H9 (cell line): ENCODE data around the gene TCTN2. TPM values are rescaled to one million over a fixed set of nuclear protein-coding genes. Genes with fewer than 3 reads are reported as not detected.

Experiments used
- DNase-seq: peaks from one replicate; pipeline ENCODE4 v3.0.0-alpha.2; 2017
- H2AFZ ChIP-seq: one replicate; pipeline ENCODE4 v1.6.1; 2013; ENCODE audit warnings: mild to moderate bottlenecking, low read length, control low read depth, moderate library complexity
- H2AK5ac ChIP-seq: 2 replicates; pipeline ENCODE4 v1.6.1; 2013; ENCODE audit warnings: low read length, control low read depth, mixed read lengths; ENCODE audit not compliant: insufficient read length
- H2BK120ac ChIP-seq: one replicate; pipeline ENCODE4 v1.6.1; 2013; ENCODE audit warnings: low read depth, mild to moderate bottlenecking, low read length, control low read depth, inconsistent platforms; ENCODE audit not compliant: poor library complexity, severe bottlenecking
- H2BK12ac ChIP-seq: 2 replicates; pipeline ENCODE4 v1.6.1; 2013; ENCODE audit warnings: low read length, control low read depth, mixed read lengths, low read depth; ENCODE audit not compliant: insufficient read length
- H2BK15ac ChIP-seq: 2 replicates; pipeline ENCODE4 v1.6.1; 2013; ENCODE audit warnings: low read depth, low read length, control low read depth
- H2BK20ac ChIP-seq: one replicate; pipeline ENCODE4 v1.6.1; 2013; ENCODE audit warnings: low read depth, mild to moderate bottlenecking, low read length, control low read depth, inconsistent platforms; ENCODE audit not compliant: poor library complexity, severe bottlenecking
- H2BK5ac ChIP-seq: 2 replicates; pipeline ENCODE4 v1.6.1; 2013; ENCODE audit warnings: low read length, control low read depth, mixed read lengths; ENCODE audit not compliant: insufficient read length
- H3K14ac ChIP-seq: 2 replicates; pipeline ENCODE4 v1.6.1; 2013; ENCODE audit warnings: low read length, control low read depth; ENCODE audit not compliant: insufficient read depth
- H3K18ac ChIP-seq: 2 replicates; pipeline ENCODE4 v1.6.1; 2013; ENCODE audit warnings: low read depth, mild to moderate bottlenecking, mixed read lengths, low read length, control low read depth; ENCODE audit not compliant: insufficient read length
- H3K23ac ChIP-seq: 2 replicates; pipeline ENCODE4 v1.6.1; 2013; ENCODE audit warnings: low read length, control low read depth, mixed read lengths, low read depth; ENCODE audit not compliant: insufficient read length
- H3K23me2 ChIP-seq: 2 replicates; pipeline ENCODE4 v1.6.1; 2013; ENCODE audit warnings: low read depth, mild to moderate bottlenecking, mixed read lengths, low read length, control low read depth; ENCODE audit not compliant: insufficient read length, poor library complexity, severe bottlenecking
- H3K27ac ChIP-seq: 2 replicates; pipeline ENCODE4 v1.5.1; 2013; ENCODE audit warnings: low read length, control low read depth, mixed read lengths, low read depth; ENCODE audit not compliant: insufficient read length
- H3K27me3 ChIP-seq: 2 replicates; pipeline ENCODE4 v1.6.1; 2013; ENCODE audit warnings: low read length, control low read depth, inconsistent platforms; ENCODE audit not compliant: insufficient read depth
- H3K4ac ChIP-seq: 2 replicates; pipeline ENCODE4 v1.6.1; 2013; ENCODE audit warnings: low read depth, mild to moderate bottlenecking, control low read depth, inconsistent platforms, low read length, moderate library complexity
- H3K4me1 ChIP-seq: 2 replicates; pipeline ENCODE4 v1.6.1; 2013; ENCODE audit warnings: low read length, control low read depth, inconsistent platforms; ENCODE audit not compliant: insufficient read depth
- H3K4me2 ChIP-seq: 2 replicates; pipeline ENCODE4 v1.6.1; 2013; ENCODE audit warnings: low read length, control low read depth, mixed read lengths; ENCODE audit not compliant: insufficient read length, insufficient read depth
- H3K56ac ChIP-seq: 2 replicates; pipeline ENCODE4 v1.6.1; 2013; ENCODE audit warnings: low read depth, mild to moderate bottlenecking, mixed read lengths, low read length, control low read depth; ENCODE audit not compliant: insufficient read length
- H3K79me1 ChIP-seq: 2 replicates; pipeline ENCODE4 v1.6.1; 2013; ENCODE audit warnings: low read depth, mild to moderate bottlenecking, moderate library complexity, low read length, control low read depth, inconsistent platforms; ENCODE audit not compliant: insufficient read depth, poor library complexity, severe bottlenecking
- H3K79me2 ChIP-seq: 2 replicates; pipeline ENCODE4 v1.6.1; 2013; ENCODE audit warnings: low read length, control low read depth, inconsistent platforms; ENCODE audit not compliant: insufficient read depth
- H3K9ac ChIP-seq: 2 replicates; pipeline ENCODE4 v1.6.1; 2013; ENCODE audit warnings: low read length, control low read depth, mixed read lengths; ENCODE audit not compliant: insufficient read length; ENCODE audit errors: extremely low read depth
- H3K9me3 ChIP-seq: one replicate; pipeline ENCODE4 v1.6.1; 2013; ENCODE audit warnings: low read depth, low read length, inconsistent platforms; ENCODE audit not compliant: control insufficient read depth
- H3T11ph ChIP-seq: one replicate; pipeline ENCODE4 v1.6.1; 2013; ENCODE audit warnings: mild to moderate bottlenecking, low read length, control low read depth, inconsistent platforms
- H4K20me1 ChIP-seq: one replicate; pipeline ENCODE4 v1.6.1; 2013; ENCODE audit not compliant: control insufficient read depth, insufficient read length, insufficient read depth
- H4K5ac ChIP-seq: 2 replicates; pipeline ENCODE4 v1.6.1; 2013; ENCODE audit warnings: low read depth, mild to moderate bottlenecking, mixed read lengths, low read length, control low read depth; ENCODE audit not compliant: insufficient read length
- H4K8ac ChIP-seq: replicated peaks from 2 replicates; pipeline ENCODE4 v1.6.1; 2013; ENCODE audit warnings: low read length, control low read depth, mixed read lengths, low read depth; ENCODE audit not compliant: insufficient read length
- H4K91ac ChIP-seq: 2 replicates; pipeline ENCODE4 v1.6.1; 2013; ENCODE audit warnings: low read depth, mild to moderate bottlenecking, moderate library complexity, mixed read lengths, low read length, control low read depth; ENCODE audit not compliant: insufficient read length
- H3K27ac Mint-ChIP-seq, 3 experiments: 2 replicates in 2 of 3; 3 replicates in 1 of 3; pipeline ENCODE4 v1.8.0; 2020 to 2021; ENCODE audit warnings: mixed read lengths in 3 of 3, mild to moderate bottlenecking in 1 of 3, moderate library complexity in 1 of 3
- H3K27me3 Mint-ChIP-seq: 2 replicates; pipeline ENCODE4 v1.8.0; 2021; ENCODE audit warnings: low read depth, mild to moderate bottlenecking, moderate library complexity, mixed read lengths
- H3K36me3 Mint-ChIP-seq, 3 experiments: 2 replicates in 2 of 3; 3 replicates in 1 of 3; pipeline ENCODE4 v1.8.0; 2020 to 2021; ENCODE audit warnings: low read depth in 3 of 3, mixed read lengths in 3 of 3; ENCODE audit not compliant: insufficient read depth in 1 of 3
- H3K4me1 Mint-ChIP-seq, 2 experiments: 2 replicates each; pipeline ENCODE4 v1.8.0; 2020; ENCODE audit warnings: mixed read lengths in 2 of 2
- H3K4me3 Mint-ChIP-seq, 2 experiments: 2 replicates in 1 of 2; 3 replicates in 1 of 2; pipeline ENCODE4 v1.8.0; 2020 to 2021; ENCODE audit warnings: mild to moderate bottlenecking in 2 of 2, mixed read lengths in 2 of 2, moderate library complexity in 1 of 2
- H3K9me3 Mint-ChIP-seq, 2 experiments: 2 replicates in 1 of 2; 3 replicates in 1 of 2; pipeline ENCODE4 v1.8.0; 2020; ENCODE audit warnings: mild to moderate bottlenecking in 2 of 2, mixed read lengths in 2 of 2, moderate library complexity in 1 of 2
- WGBS: extraction: QIAGEN DNeasy Blood & Tissue Kit; methylation state at CpG from one replicate; pipeline ENCODE4 v1.1.7; 2013; ENCODE audit warnings: missing lambda C conversion rate, low lambda C conversion rate, mixed read lengths; ENCODE audit not compliant: insufficient read length; ENCODE audit errors: extremely low coverage; 5-methylcytosine and 5-hydroxymethylcytosine counted together
- total RNA-seq: library from RNA; stranded (reverse); gene quantifications from 2 replicates; pipeline ENCODE4 v1.2.1, GENCODE V29; 2021
- TF ChIP-seq, protein P1 (sequence below): fragments of 200-600 bp; sonication (generic); conservative IDR thresholded peaks from 3 replicates; pipeline ENCODE4 v1.8.0; 2021; ENCODE audit warnings: antibody characterized with exemption, mild to moderate bottlenecking

Gene TCTN2
- total RNA-seq, 1 experiment from 2014 or later: 7.4 TPM

GRCh38 chr12:123645380-123645779 lies 25.5 kb upstream of the TCTN2 start:
- peaks cover 8 to 46% (median 37%) of the 10 kb centered on the region in 3 experiments; a peak in 5 of 7 replicates for H3K36me3 Mint-ChIP-seq
- Histone ChIP-seq H3K14ac (no peak overlapping the region), H3K79me2 (no peaks in the 10 kb centered on the region), H3K79me1 (no peaks in the 10 kb centered on the region), H2BK15ac (no peak overlapping the region), H4K8ac (no peak overlapping the region), H3K4me2 (no peak overlapping the region), H2BK12ac (no peak overlapping the region), H3K4ac (no peak overlapping the region), H2AFZ (no peak overlapping the region), H4K5ac (no peak overlapping the region), H3K27me3 (no peaks in the 10 kb centered on the region), H3K18ac (no peak overlapping the region), H3T11ph (no peak overlapping the region), H3K9me3 (no peaks in the 10 kb centered on the region), H3K4me1 (no peaks in the 10 kb centered on the region), H3K23ac (no peak overlapping the region), H3K27ac (no peak overlapping the region), H2BK120ac (no peak overlapping the region), H3K56ac (no peak overlapping the region), H3K9ac (no peak overlapping the region), H4K91ac (no peak overlapping the region), H4K20me1 (no peaks in the 10 kb centered on the region), H2BK20ac (no peak overlapping the region), H3K23me2 (no peaks in the 10 kb centered on the region), H2AK5ac (no peak overlapping the region), H2BK5ac (no peak overlapping the region)
- H3K4me1 Mint-ChIP-seq: no peaks in the 10 kb centered on the region
- WGBS: no CpG with 5 or more reads among the region's 3 CpGs
- H3K27me3 Mint-ChIP-seq: no peaks in the 10 kb centered on the region
- no peak overlapping the region for H3K27ac Mint-ChIP-seq
- no peaks in the 10 kb centered on the region for H3K9me3 Mint-ChIP-seq
- no peak for DNase-seq
- TF ChIP-seq, protein P1, sequence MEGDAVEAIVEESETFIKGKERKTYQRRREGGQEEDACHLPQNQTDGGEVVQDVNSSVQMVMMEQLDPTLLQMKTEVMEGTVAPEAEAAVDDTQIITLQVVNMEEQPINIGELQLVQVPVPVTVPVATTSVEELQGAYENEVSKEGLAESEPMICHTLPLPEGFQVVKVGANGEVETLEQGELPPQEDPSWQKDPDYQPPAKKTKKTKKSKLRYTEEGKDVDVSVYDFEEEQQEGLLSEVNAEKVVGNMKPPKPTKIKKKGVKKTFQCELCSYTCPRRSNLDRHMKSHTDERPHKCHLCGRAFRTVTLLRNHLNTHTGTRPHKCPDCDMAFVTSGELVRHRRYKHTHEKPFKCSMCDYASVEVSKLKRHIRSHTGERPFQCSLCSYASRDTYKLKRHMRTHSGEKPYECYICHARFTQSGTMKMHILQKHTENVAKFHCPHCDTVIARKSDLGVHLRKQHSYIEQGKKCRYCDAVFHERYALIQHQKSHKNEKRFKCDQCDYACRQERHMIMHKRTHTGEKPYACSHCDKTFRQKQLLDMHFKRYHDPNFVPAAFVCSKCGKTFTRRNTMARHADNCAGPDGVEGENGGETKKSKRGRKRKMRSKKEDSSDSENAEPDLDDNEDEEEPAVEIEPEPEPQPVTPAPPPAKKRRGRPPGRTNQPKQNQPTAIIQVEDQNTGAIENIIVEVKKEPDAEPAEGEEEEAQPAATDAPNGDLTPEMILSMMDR: no peak
- H3K4me3 Mint-ChIP-seq: no peak overlapping the region
